HEK293T (cell line): ENCODE results near the gene DMKN.

Experiments
- ARNT ChIP-seq: fragments of 450-650 bp; IDR thresholded peaks from 2 replicates; pipeline ENCODE4 v1.6.1; 2017; ENCODE audit warnings: mild to moderate bottlenecking
- FOXM1 ChIP-seq: fragments of 450-650 bp; IDR thresholded peaks from 2 replicates; pipeline ENCODE4 v1.6.1; 2017; ENCODE audit warnings: mild to moderate bottlenecking, borderline replicate concordance
- L3MBTL2 ChIP-seq: fragments of 450-650 bp; conservative IDR thresholded peaks from 2 replicates; pipeline ENCODE4 v1.6.1; 2016; ENCODE audit warnings: mild to moderate bottlenecking
- PKNOX1 ChIP-seq: fragments of 450-650 bp; IDR thresholded peaks from 2 replicates; pipeline ENCODE4 v1.6.1; 2016
- SUZ12 ChIP-seq: fragments of 450-650 bp; IDR thresholded peaks from 2 replicates; pipeline ENCODE4 v1.6.1; 2016; ENCODE audit warnings: mild to moderate bottlenecking
- TARDBP ChIP-seq: fragments of 450-650 bp; IDR thresholded peaks from 2 replicates; pipeline ENCODE4 v1.6.1; 2016

GRCh38 chr19:35539314-35539713 lies 25.9 kb upstream of the DMKN start:
- no peak for TF ChIP-seq SUZ12
- no peak for TF ChIP-seq PKNOX1
- TF ChIP-seq TARDBP, result no peak
- no peak for TF ChIP-seq ARNT
- TF ChIP-seq FOXM1, result no peak
- no peak for TF ChIP-seq L3MBTL2
